Lung microvascular endothelial cell (primary cell): Measurements from ENCODE around the gene DPP9. TPM values are rescaled to one million over a fixed set of nuclear protein-coding genes. Genes with fewer than 3 reads are reported as not detected.

Experiments used
- DNase-seq, 2 donors: peaks; one replicate each; pipeline versions ENCODE4 v3.0.0 to v3.0.0-alpha.2; 2010; ENCODE audit warnings: low read depth in 2 of 2
- total RNA-seq: library from RNA; depleted of rRNA; stranded (reverse); fragments of >200 nt; gene quantifications from 2 replicates; pipeline ENCODE4 v1.2.1, GENCODE V29; 2014

The DPP9 gene
- total RNA-seq, 1 donor from 2014 or later, result 19.4 TPM

GRCh38 chr19:4657262-4657661 is 66.4 kb downstream of the DPP9 start:
- no peak for DNase-seq

GRCh38 chr19:4656102-4656501 is 67.5 kb downstream of the DPP9 start:
- DNase-seq, result no peak

- DNase-seq, result no peak
Measured at GRCh38 chr19:4654437-4655361, 68.9 kb downstream of the DPP9 start.

GRCh38 chr19:4653793-4654436 is 69.7 kb downstream of the DPP9 start:
- no peak for DNase-seq

- DNase-seq, result no peak
Measured at GRCh38 chr19:4652075-4652474, 71.6 kb downstream of the DPP9 start.

GRCh38 chr19:4650159-4650558 is 73.5 kb downstream of the DPP9 start:
- DNase-seq, result no peak

GRCh38 chr19:4649392-4650047 is 74.1 kb downstream of the DPP9 start:
- DNase-seq, result no peak

GRCh38 chr19:4647676-4648644 is 75.7 kb downstream of the DPP9 start:
- peak; percentile 91 to 95 for DNase-seq

GRCh38 chr19:4645718-4646117 is 77.9 kb downstream of the DPP9 start:
- no peak for DNase-seq

- no peak for DNase-seq
Measured at GRCh38 chr19:4642625-4643024, 81.0 kb downstream of the DPP9 start.

- DNase-seq, result no peak
Measured at GRCh38 chr19:4641132-4641531, 82.5 kb downstream of the DPP9 start.

- DNase-seq, result peak in 1 of 2 donors; percentile 43
Measured at GRCh38 chr19:4640247-4641000, 83.2 kb downstream of the DPP9 start.

GRCh38 chr19:4639531-4640246 is 84.0 kb downstream of the DPP9 start:
- DNase-seq, result peak in 1 of 2 donors; percentile 46

- peak; percentile 97 to 99 for DNase-seq
Measured at GRCh38 chr19:4638828-4639530, 84.7 kb downstream of the DPP9 start, which contains the start of gene TNFAIP8L1. TNFAIP8L1 (plus strand) TSS chr19:4639516; CDS start chr19:4651870, 12,354 bp downstream.

GRCh38 chr19:4638317-4638716 is 85.3 kb downstream of the DPP9 start:
- DNase-seq, result peak; percentile 85 to 97

GRCh38 chr19:4636761-4637160 is 86.9 kb downstream of the DPP9 start:
- no peak for DNase-seq

- peak; percentile 64 to 66 for DNase-seq
Measured at GRCh38 chr19:4636151-4636717, 87.4 kb downstream of the DPP9 start.

- no peak for DNase-seq
Measured at GRCh38 chr19:4635754-4636116, 87.9 kb downstream of the DPP9 start.
